Measurements from ENCODE around the gene PRDM10.

Gene PRDM10

GRCh38 chr11:129945373-129945772 lies 57.3 kb downstream of the PRDM10 start:
- no peak for DNase-seq

DNA sequence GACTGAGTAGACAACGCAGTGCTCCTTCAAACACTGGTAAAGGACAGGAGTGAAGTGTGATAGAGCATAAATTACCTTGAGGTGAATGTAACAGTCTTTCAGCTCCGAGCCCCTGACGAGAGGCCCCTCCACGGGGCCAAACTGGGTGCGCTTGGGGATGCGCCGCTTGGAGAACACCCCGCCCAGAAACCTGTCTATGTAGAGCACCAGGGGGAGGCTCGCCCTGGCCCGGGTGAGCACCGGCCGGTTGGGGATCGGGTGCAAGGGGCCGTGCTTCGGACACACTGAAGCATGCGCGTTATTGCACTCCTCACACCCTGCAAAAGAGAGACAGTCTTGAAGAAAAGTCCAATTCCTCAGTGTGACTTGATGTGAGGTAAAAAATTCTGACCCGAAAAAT lies 57.9 kb downstream of the PRDM10 start:
- no peak for DNase-seq

GRCh38 chr11:129943036-129943435 lies 59.6 kb downstream of the PRDM10 start:
- DNase-seq, result no peak

GRCh38 chr11:129939510-129939909 lies 63.1 kb downstream of the PRDM10 start:
- no peak for DNase-seq

GRCh38 chr11:129938764-129939163 lies 63.9 kb downstream of the PRDM10 start:
- DNase-seq, result no peak

- DNase-seq, result no peak
These were observed 64.9 kb downstream of the PRDM10 start for GRCh38 chr11:129937592-129938238.

- no peak for DNase-seq
These were observed 66.9 kb downstream of the PRDM10 start for GRCh38 chr11:129935723-129936122.

GRCh38 chr11:129933891-129934290 lies 68.7 kb downstream of the PRDM10 start:
- DNase-seq, result no peak

DNA sequence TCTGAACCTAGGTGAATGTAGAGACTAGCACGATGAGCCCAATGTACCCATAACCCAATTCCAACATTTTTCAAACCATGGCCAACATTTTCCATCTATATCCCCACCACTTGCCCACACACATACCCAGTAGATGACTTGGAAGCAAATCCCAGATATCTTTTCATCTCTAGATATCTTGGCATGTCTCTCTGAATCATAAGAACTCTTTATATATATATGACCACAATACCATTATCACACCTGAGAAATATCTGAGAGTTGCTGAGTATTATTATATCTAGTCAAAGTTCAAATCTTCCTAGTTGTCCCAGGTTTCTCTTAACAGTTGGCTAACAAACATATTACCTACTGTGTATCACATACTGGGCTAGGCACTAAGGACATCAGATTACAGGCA lies 69.4 kb downstream of the PRDM10 start:
- DNase-seq, result no peak

DNA sequence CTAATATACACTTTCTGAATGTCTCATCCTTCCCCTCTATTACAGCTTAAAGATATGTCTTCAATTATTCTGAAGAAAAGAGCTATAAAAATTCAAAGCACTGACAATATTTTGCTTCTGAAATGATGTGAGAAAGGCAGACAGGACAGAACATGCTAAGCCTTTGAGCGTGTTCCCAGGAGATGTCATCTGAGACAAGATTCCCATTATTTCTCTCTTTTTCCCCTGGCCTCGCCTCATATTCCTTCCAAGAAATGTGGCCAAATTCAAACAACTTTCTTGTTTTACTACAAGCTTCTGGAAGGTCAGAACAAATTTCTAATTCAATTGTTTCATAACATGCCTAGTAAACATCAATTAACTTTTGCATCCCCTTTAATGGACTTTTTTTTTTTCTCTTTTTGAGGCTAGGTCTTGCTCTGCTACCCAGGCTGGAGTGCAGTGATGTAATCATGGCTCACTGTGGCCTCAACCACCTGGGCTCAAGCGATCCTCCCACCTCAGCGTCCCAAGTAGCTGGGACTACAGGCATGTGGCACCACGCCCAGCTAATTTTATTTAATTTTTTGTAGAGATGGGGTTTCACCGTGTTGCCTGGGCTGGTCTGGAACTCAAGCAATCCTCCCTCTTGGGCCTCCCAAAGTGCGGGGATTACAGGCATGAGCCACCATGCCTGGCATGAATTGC lies 70.1 kb downstream of the PRDM10 start:
- no peak for DNase-seq

GRCh38 chr11:129930743-129931142 lies 71.9 kb downstream of the PRDM10 start:
- no peak for DNase-seq

- no peak for DNase-seq
These were observed 72.3 kb downstream of the PRDM10 start for GRCh38 chr11:129930296-129930695.

DNA sequence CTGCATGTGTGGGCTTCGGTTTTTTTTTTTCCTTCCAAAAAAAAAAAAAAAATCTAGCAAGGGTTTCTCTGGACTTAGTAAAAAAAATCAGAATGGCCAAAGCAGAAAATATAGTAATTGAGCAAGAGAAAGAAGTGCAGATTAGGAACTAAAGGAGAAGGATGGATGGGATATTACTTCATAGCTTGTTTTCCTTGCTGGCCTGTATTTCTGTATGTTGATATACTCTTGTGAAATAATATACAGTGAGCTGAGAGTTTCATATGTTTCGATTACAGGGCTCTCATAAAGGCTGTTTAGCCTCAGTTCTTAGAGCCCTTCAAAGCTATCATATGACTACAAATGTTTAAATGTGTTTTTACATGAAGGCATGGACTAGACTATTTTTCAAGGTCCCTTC lies 72.9 kb downstream of the PRDM10 start:
- no peak for DNase-seq

- DNase-seq, result no peak
These were observed 73.5 kb downstream of the PRDM10 start for GRCh38 chr11:129928923-129929692.

- no peak for DNase-seq
These were observed 80.0 kb downstream of the PRDM10 start for GRCh38 chr11:129922674-129923073.

GRCh38 chr11:129918361-129918760 lies 84.3 kb downstream of the PRDM10 start:
- no peak for DNase-seq

DNA sequence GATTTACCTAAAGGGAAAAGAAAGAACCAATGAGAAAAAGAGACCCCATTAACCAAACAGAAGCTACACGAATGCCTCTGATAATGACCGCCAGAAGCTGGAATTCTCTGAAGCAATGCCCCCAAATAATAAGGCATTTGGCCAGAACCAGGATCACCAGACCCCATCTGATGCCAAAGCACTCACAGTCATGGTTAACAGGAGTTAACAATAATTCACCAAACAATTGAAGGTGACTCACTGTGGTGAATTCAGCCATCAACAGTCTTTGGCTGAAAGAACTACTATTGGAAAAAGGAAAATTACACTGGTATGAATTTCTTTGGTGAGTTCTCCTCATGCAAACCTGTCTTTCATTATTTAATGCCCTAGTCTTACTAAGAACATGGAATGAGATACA lies 85.4 kb downstream of the PRDM10 start:
- DNase-seq, result no peak

GRCh38 chr11:129911298-129911697 lies 91.3 kb downstream of the PRDM10 start:
- no peak for DNase-seq

DNA sequence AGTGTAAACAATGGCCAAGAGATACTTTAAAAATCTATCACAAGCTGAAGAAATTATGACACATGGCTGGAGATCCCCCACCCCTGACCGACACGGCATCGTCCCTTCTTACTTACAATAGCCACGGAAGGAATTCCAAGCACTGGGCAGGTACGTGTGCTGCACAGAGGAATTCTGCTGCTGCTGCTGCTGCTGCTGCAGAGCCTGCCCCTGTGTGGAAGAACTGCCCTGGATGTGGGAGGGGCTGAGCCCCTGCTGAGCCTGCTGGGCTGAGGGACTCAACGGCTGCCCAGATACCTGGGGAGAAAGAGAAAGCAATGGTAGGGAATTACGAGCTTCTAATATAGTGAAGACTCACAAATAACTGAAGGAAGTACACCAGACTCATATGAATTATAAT lies 92.3 kb downstream of the PRDM10 start:
- no peak for DNase-seq

DNA sequence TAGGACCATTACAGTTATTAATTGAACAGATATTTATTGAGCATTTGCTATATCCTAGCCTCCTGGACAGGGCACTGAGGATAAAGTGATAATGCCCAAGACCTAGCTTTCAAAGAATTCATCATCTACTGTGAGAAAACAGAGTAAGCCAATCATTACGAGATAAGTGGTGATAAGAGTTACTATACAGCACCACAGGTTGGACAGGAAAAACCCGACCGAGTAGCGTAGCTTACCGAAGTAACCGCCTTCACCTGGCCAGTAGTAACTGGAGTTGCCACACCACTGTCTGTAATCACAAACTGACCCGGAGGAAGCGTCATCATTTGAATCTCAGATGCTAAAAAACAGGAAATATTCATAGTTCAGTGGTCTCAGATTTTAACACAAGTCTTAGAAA lies 97.2 kb downstream of the PRDM10 start:
- no peak for DNase-seq

DNA sequence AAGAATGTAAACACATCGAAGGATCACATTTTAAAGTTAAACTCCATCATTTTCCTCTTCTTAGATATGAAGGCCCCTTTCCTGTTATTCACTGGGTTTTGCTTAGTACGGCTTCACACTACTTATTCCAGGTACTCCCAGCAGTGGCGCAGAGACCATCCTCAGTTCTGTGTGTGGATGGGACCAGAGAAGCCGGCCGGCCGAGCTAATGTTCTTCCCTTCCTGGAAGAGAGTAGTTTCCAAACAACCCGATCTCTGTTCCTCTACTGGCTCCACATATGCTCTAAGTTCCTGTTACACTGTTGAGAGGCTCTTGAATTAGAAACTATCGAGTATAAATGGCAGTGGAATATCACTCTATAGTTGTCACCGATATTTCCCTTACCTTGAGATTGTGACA lies 106.6 kb downstream of the PRDM10 start:
- DNase-seq, result no peak

- peak; percentile 94 to 95 for DNase-seq
These were observed 107.3 kb downstream of the PRDM10 start, which contains the start of gene NFRKB for GRCh38 chr11:129895126-129896041. NFRKB (minus strand) TSS chr11:129895578; CDS start chr11:129892849, 2,729 bp downstream.
